ENCODE results near the gene ZNF782.
"Not testable (repeated sequence)": the region's sequence is repeated elsewhere in the genome, so short reads cannot be mapped to it uniquely, and the experiment has no call there.

Gene ZNF782

DNA sequence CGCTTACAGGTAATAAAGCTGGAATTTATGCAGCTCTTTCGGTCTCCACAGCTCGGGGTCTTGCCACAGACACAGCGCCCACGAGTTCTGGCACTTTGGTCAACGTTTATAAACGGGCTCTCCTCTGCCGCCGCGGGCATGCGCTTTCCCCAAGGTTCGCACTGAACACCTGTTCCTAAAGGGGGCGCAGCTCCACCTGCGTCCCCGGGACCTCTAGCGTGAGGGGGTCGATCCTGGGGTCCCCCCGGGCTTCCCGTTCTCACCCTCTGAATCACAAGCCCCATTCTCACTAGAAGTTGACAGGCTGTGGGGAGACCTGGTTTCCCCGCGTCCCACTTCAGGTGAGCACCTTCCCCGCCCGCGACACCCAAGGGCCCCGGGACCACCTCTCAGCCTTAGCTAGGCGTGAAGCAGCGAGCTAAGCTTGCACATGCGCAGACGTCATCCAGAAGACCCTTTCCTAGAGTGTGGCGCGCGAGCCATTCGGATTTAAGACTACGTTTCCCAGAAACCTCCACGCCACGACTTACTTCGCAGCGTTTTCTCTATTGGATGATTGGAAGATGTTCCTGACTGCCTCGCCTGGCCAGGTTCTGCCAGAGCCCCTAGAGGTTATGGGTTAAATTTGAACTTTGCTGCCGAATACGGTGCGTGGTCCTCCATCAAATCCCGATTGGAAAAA is 21.3 kb upstream of the ZNF782 start:
- Histone ChIP-seq H3K27ac (no peak overlapping the region), H3K4me3 (peak overlapping the region; percentile 84), H3K9ac (ENCODE audit: insufficient read length) (peak overlapping the region; percentile 89)

DNA sequence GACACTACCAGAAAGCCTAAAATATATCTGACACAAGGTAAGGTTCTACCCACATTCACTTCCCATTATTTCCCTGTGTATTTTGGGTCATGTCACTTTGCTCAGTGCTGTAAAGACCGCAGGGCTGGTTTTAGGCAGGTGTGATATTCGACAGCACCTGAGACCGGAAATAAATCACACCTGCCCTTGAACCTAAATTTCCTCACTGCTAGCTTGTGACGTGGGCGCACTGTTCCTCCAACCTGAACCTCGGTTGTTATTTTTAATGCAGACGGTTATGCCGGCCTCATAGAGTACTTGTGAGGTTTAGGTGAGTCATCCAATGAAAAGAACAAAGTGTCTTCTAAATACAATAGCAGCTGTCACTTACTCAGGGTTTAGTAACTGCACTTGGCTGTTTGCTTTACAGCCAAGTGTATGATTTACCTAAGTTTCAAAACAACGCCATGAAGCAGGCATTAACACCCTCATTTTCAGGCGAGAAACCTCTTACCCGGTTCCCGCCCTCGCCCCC is 20.7 kb upstream of the ZNF782 start:
- Histone ChIP-seq H3K9me3 (ENCODE audit: low read depth, low read length) (no peaks in the 10 kb centered on the region), H3K36me3 (ENCODE audit: insufficient read depth, low read length) (no peaks in the 10 kb centered on the region), H3K4me3 (peak overlapping the region; percentile 84), H3K27ac (no peak overlapping the region), H3K9ac (ENCODE audit: insufficient read length) (peak overlapping the region; percentile 89)
- no peak for DNase-seq (ENCODE audit: low read depth, low spot score)
- no peak for TF ChIP-seq FOXP2 (optimal IDR thresholded peaks at IDR 0.05; ENCODE audit: control extremely low read depth, extremely low read length, insufficient read depth)
- TF ChIP-seq POLR2AphosphoS5 (IDR thresholded peaks at IDR 0.05; ENCODE audit: borderline replicate concordance, low read depth, low read length): no peak
- TF ChIP-seq EZH2 (IDR thresholded peaks at IDR 0.05): no peak

More for the DNA sequence above, 21.3 kb upstream of the ZNF782 start:
- peak; percentile 85 for DNase-seq (ENCODE audit: low read depth, low spot score)
- TF ChIP-seq POLR2AphosphoS5 (IDR thresholded peaks at IDR 0.05; ENCODE audit: borderline replicate concordance, low read depth, low read length) (peak; percentile 79), FOXP2 (optimal IDR thresholded peaks at IDR 0.05; ENCODE audit: control extremely low read depth, extremely low read length, insufficient read depth) (no peak)
- Histone ChIP-seq H3K9me3 (ENCODE audit: low read depth, low read length) (no peaks in the 10 kb centered on the region), H3K36me3 (ENCODE audit: insufficient read depth, low read length) (no peaks in the 10 kb centered on the region)

DNA sequence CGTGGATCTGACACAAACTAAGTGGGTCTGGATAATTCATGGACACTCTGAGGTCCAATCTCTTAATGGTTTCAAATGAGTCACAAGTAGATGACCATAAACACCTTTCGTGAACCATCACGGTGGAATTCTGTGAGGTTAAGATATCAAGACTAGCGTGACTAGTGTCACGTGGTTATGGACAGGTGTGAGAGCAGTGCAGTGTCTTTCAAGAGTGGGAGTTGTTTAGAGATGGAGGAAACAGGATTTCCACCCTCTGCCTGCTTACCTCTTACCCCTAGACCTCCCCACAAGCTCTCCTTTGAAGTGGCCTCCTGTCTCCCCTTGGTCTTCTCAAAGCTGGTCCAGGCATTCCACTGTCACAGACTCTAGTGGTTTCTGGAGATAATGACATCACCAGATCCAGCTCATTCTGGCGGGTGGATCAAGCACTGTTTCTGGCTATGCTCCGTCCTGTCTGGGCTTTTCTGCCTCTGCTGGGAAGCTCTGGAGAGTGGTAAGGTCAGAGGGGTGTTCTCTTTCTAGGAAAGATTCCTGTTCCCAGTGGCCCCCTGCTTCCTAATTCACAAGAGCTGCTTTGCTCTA is 20.0 kb upstream of the ZNF782 start:
- DNase-seq (ENCODE audit: low read depth, low spot score): no peak
- TF ChIP-seq EZH2 (IDR thresholded peaks at IDR 0.05): no peak
- no peak for TF ChIP-seq FOXP2 (optimal IDR thresholded peaks at IDR 0.05; ENCODE audit: control extremely low read depth, extremely low read length, insufficient read depth)
- TF ChIP-seq POLR2AphosphoS5 (IDR thresholded peaks at IDR 0.05; ENCODE audit: borderline replicate concordance, low read depth, low read length): no peak
- Histone ChIP-seq H3K9ac (ENCODE audit: insufficient read length) (no peak overlapping the region), H3K9me3 (ENCODE audit: low read depth, low read length) (no peaks in the 10 kb centered on the region), H3K27ac (no peak overlapping the region), H3K36me3 (ENCODE audit: insufficient read depth, low read length) (no peaks in the 10 kb centered on the region), H3K4me3 (no peak overlapping the region)

DNA sequence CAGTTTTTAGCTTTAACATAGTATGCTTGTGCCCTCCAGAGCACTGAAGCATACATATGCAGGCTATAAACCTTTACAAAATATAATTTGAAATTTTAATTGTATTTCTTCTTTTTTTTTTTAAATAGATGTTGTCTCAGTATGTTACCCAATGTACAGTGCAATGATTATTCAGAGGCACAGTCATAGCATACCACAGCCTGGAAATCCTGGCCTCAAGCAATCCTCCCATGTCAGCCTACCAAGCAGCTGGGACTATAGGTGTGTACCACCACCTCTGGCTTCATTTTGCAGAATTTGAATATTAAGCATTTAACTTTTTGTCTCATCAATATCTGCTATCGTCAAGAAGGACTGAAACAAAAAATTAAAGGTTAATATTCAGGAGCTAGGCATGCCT is 16.9 kb upstream of the ZNF782 start:
- Histone ChIP-seq H3K9ac (ENCODE audit: insufficient read length) (no peak overlapping the region), H3K36me3 (ENCODE audit: insufficient read depth, low read length) (no peaks in the 10 kb centered on the region), H3K4me3 (no peak overlapping the region), H3K9me3 (ENCODE audit: low read depth, low read length) (no peaks in the 10 kb centered on the region), H3K27ac (no peak overlapping the region)
- no peak for DNase-seq (ENCODE audit: low read depth, low spot score)
- TF ChIP-seq POLR2AphosphoS5 (IDR thresholded peaks at IDR 0.05; ENCODE audit: borderline replicate concordance, low read depth, low read length) (no peak), FOXP2 (optimal IDR thresholded peaks at IDR 0.05; ENCODE audit: control extremely low read depth, extremely low read length, insufficient read depth) (no peak), EZH2 (IDR thresholded peaks at IDR 0.05) (no peak)

DNA sequence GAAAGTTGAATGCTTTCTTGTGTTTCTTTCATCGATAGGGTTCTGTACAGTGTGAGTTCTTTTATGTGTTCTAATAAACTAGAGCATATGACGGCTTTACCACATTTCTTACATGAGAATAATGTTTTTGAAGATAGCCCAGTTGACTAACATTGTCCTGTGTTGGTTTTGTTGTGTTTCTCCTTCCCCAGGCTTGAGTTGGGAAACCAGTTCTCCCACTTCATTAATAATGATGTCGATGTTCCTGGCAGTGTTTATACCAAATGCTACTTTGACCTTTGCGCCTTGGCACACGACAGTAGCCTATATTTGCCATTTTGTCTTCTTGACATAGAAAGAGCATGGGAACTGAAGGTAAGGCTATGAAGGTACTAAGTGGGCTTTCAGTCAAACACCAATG is 14.4 kb upstream of the ZNF782 start:
- no peak for TF ChIP-seq FOXP2 (optimal IDR thresholded peaks at IDR 0.05; ENCODE audit: control extremely low read depth, extremely low read length, insufficient read depth)
- TF ChIP-seq POLR2AphosphoS5 (IDR thresholded peaks at IDR 0.05; ENCODE audit: borderline replicate concordance, low read depth, low read length): no peak
- TF ChIP-seq EZH2 (IDR thresholded peaks at IDR 0.05): no peak

DNA sequence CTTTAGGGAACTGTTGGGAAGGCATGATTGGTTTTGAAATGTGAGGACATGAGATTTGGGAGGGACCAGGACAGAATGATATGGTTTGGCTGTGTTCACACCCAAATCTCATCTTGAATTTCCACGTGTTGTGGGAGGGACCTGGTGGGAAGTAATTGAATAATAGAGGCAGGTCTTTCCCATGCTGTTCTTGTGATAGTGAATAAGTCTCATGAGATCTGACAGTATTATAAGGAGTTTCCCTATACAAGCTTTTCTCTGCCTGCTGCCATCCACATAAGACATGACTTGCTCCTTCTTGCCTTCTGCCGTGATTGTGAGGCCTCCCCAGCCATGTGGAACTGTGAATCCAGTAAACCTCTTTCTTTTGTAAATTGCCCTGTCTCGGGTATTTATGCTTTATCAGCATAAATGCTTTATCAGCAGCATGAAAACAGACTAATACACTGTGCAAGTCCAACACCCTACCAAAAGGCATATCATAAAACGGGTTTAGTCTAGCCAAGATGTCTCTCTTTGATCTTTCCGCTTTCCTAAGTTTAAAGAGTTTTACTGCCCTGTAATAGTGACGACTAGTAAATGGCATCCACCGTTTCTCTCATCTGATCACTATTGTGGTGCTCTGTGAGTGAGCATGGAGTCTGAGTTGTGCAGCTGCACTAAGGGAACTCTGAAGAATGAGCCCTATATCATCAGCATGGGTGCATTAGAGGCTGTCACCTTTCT is 12.9 kb upstream of the ZNF782 start:
- TF ChIP-seq POLR2AphosphoS5 (IDR thresholded peaks at IDR 0.05; ENCODE audit: borderline replicate concordance, low read depth, low read length) (no peak), EZH2 (IDR thresholded peaks at IDR 0.05) (no peak), FOXP2 (optimal IDR thresholded peaks at IDR 0.05; ENCODE audit: control extremely low read depth, extremely low read length, insufficient read depth) (no peak)
- DNase-seq (ENCODE audit: low read depth, low spot score): no peak
- Histone ChIP-seq H3K27ac (no peak overlapping the region), H3K9ac (ENCODE audit: insufficient read length) (no peak overlapping the region), H3K9me3 (ENCODE audit: low read depth, low read length) (no peaks in the 10 kb centered on the region), H3K4me3 (no peak overlapping the region), H3K36me3 (ENCODE audit: insufficient read depth, low read length) (no peaks in the 10 kb centered on the region)

More for the DNA sequence above, 14.4 kb upstream of the ZNF782 start:
- Histone ChIP-seq H3K27ac (no peak overlapping the region), H3K36me3 (ENCODE audit: insufficient read depth, low read length) (no peaks in the 10 kb centered on the region), H3K4me3 (no peak overlapping the region), H3K9ac (ENCODE audit: insufficient read length) (no peak overlapping the region), H3K9me3 (ENCODE audit: low read depth, low read length) (no peaks in the 10 kb centered on the region)
- DNase-seq (ENCODE audit: low read depth, low spot score): no peak

DNA sequence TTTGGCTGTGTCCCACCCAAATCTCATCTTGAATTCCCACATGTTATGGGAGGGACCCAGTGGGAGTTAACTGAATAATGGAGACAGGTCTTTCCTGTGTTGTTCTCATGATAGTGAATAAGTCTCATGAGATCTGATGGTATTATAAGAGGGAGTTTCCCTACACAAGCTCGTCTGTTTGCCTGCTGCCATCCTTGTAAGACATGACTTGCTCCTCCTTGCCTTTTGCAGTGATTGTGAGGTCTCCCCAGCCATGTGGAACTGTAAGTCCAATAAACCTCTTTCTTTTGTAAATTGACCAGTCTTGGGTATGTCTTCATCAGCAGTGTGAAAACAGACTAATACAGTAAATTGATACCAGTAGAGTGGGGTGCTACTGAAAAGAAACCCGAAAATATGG is 10.9 kb upstream of the ZNF782 start:
- not testable (repeated sequence) for DNase-seq (ENCODE audit: low read depth, low spot score); H3K9ac ChIP-seq (ENCODE audit: insufficient read length); H3K36me3 ChIP-seq (ENCODE audit: insufficient read depth, low read length); H3K9me3 ChIP-seq (ENCODE audit: low read depth, low read length); H3K27ac ChIP-seq; H3K4me3 ChIP-seq

DNA sequence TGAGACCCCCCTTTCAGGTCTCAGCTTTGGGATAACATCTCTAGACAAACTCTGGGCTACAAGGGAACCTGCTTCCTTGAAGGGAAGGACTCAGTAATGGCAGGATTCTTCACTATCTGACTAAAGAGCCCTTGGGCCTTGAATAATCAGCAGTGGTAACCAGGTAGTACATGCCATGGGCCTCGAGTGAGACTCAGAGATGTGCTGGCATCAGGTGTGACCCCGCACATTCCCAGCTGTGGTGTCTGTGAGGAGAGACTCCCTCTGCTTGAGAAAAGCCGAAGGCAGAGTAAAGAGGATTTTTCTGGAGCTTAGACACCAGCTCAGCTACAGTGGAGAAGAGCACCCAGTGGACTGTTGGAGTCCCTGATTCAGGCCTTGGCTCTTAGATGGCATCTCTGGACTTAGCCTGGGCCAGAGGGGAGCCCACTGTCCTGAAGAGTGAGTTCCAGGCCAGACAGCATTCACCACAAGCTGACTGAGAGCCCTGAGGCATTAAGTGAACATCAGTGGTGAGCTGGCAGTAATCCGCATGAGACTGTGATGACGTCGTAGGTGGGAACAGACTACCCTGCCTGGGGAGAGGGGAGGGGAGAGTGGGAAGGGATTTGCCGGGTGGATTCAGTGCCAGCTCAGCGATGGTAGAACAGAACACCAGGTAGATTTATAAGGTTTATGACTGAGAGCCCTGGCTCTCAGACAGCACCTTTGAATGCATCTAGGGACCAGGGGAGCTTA is 5.3 kb upstream of the ZNF782 start:
- no peak for TF ChIP-seq FOXP2 (optimal IDR thresholded peaks at IDR 0.05; ENCODE audit: control extremely low read depth, extremely low read length, insufficient read depth)
- TF ChIP-seq EZH2 (IDR thresholded peaks at IDR 0.05): no peak
- no peak for TF ChIP-seq POLR2AphosphoS5 (IDR thresholded peaks at IDR 0.05; ENCODE audit: borderline replicate concordance, low read depth, low read length)
- no peak overlapping the region for H3K4me3 ChIP-seq
- no peak overlapping the region for H3K27ac ChIP-seq
- no peaks in the 10 kb centered on the region for H3K9me3 ChIP-seq (ENCODE audit: low read depth, low read length)
- H3K9ac ChIP-seq (ENCODE audit: insufficient read length): no peak overlapping the region
- no peaks in the 10 kb centered on the region for H3K36me3 ChIP-seq (ENCODE audit: insufficient read depth, low read length)
- no peak for DNase-seq (ENCODE audit: low read depth, low spot score)
